DND-41 (cell line): ENCODE measurements around the gene FRAT1.

ENCODE experiments used
- ATAC-seq: fragments of 200-7000 bp; cut with Tn5 transposase; 3 replicates; pipeline ENCODE4 v1.9.1; 2021; ENCODE audit warnings: low read depth; ENCODE audit not compliant: insufficient read depth
- DNase-seq: peaks from one replicate; pipeline ENCODE4 v3.0.0-alpha.2; 2020
- H2AFZ ChIP-seq: 2 replicates; pipeline ENCODE4 v1.6.0; 2012; ENCODE audit warnings: low read depth, low read length
- H3K27ac ChIP-seq: 2 replicates; pipeline ENCODE4 v1.5.1; 2012; ENCODE audit warnings: low read length, inconsistent platforms
- H3K27me3 ChIP-seq: fragments of 200-600 bp; sonication (generic); 2 replicates; pipeline ENCODE4 v1.6.0; 2012; ENCODE audit warnings: low read length, mild to moderate bottlenecking, inconsistent platforms; ENCODE audit not compliant: insufficient read depth, poor library complexity
- H3K36me3 ChIP-seq: 2 replicates; pipeline ENCODE4 v1.5.1; 2012; ENCODE audit warnings: low read length, inconsistent platforms; ENCODE audit not compliant: insufficient read depth
- H3K4me1 ChIP-seq: 2 replicates; pipeline ENCODE4 v1.5.1; 2012; ENCODE audit warnings: mild to moderate bottlenecking, low read length; ENCODE audit not compliant: insufficient read depth
- H3K4me2 ChIP-seq: 2 replicates; pipeline ENCODE4 v1.6.0; 2012; ENCODE audit warnings: mild to moderate bottlenecking, moderate library complexity, low read length, inconsistent platforms; ENCODE audit not compliant: insufficient read depth
- H3K4me3 ChIP-seq, 2 experiments: fragments of 200-600 bp in 1 of 2; shearing (Covaris generic) in 1 of 2; 2 replicates each; pipeline ENCODE4 v1.5.1; 2012 to 2016; ENCODE audit warnings: inconsistent platforms in 2 of 2, low read length in 2 of 2, mild to moderate bottlenecking in 2 of 2, low read depth in 1 of 2, moderate library complexity in 1 of 2
- H3K79me2 ChIP-seq: 2 replicates; pipeline ENCODE4 v1.6.0; 2012; ENCODE audit warnings: low read length, inconsistent platforms; ENCODE audit not compliant: insufficient read depth
- H3K9ac ChIP-seq: 2 replicates; pipeline ENCODE4 v1.6.0; 2012; ENCODE audit warnings: low read depth, mild to moderate bottlenecking, inconsistent platforms, low read length, moderate library complexity
- H3K9me3 ChIP-seq: 2 replicates; pipeline ENCODE4 v1.5.1; 2012; ENCODE audit warnings: low read length, moderate library complexity, mild to moderate bottlenecking, inconsistent platforms; ENCODE audit not compliant: insufficient read depth, severe bottlenecking
- H4K20me1 ChIP-seq: 2 replicates; pipeline ENCODE4 v1.6.0; 2012; ENCODE audit warnings: low read length; ENCODE audit not compliant: insufficient read depth
- EZH2 ChIP-seq: IDR thresholded peaks from 3 replicates; pipeline ENCODE4 v1.6.1; 2012; ENCODE audit warnings: borderline replicate concordance, low read depth, mild to moderate bottlenecking, moderate library complexity, low read length, inconsistent platforms; ENCODE audit not compliant: severe bottlenecking
- TF ChIP-seq, protein P1 (sequence below): IDR thresholded peaks from 2 replicates; pipeline ENCODE4 v1.5.1; 2012; ENCODE audit warnings: borderline replicate concordance, low read length, moderate library complexity, mild to moderate bottlenecking; ENCODE audit not compliant: poor library complexity, severe bottlenecking; ENCODE audit errors: extremely low read depth

The FRAT1 gene

GRCh38 chr10:97320480-97321031 lies 1.5 kb downstream of the FRAT1 start:
- peaks cover 23% of the 10 kb centered on the region for H3K4me1 ChIP-seq
- H3K36me3 ChIP-seq = no peaks in the 10 kb centered on the region
- H3K79me2 ChIP-seq = 0 out of 2 replicates have a peak, but pooled peaks cover 3% of the 10 kb centered on the region
- no peak overlapping the region for H3K27ac ChIP-seq
- H3K27me3 ChIP-seq = peaks cover 7% of the 10 kb centered on the region
- 0 out of 2 replicates have a peak, but pooled peaks cover 3% of the 10 kb centered on the region for H4K20me1 ChIP-seq
- ATAC-seq (no peak), DNase-seq (no peak)
- H3K4me3 ChIP-seq = peak overlapping the region in 1 of 2 experiments; percentile 58; a peak in 3 of 4 replicates
- peak overlapping the region; percentile 61 for H3K9ac ChIP-seq
- no peak for TF ChIP-seq EZH2
- no peak overlapping the region for H2AFZ ChIP-seq
- no peaks in the 10 kb centered on the region for H3K9me3 ChIP-seq
- H3K4me2 ChIP-seq = peak overlapping the region; percentile 97

DNA sequence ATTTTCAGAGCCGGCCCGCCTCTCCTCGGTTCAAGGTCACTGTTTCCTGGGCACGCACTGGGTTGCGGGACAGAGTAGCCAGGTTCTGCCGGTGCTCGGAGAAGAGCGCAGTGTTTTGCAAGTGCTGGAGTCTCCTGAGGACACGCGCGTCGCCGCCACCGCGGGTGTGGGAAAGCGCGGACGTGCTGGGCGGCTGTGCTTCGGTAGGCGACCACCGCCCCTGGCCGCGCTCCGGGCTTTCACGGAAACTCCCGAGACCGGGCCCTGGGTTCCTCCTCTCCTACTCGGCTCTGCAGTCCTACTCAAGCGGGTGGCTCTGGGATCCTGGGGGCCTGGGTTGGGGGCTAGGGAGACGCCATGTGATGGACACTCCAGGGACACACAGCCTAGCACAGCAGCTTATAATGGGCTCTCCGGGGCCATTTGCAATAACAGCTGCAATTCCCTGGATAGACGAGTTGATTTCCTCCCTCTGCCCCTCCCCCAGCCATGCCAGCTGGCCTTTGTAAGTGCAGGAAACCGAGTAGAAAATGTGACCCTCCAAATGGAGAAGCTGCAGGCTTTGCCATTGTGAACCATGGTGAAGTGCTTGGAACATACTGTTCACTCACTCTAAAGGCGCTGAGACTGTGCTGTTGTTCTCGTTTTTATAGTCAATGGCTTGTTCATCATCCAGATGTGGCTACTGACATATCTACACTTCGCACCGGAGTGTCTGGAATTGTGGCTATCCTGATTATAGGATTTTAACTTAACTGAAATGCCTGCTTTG lies 2.1 kb downstream of the FRAT1 start:
- Histone ChIP-seq H3K4me3 (no peak overlapping the region), H3K4me1 (peaks cover 23% of the 10 kb centered on the region), H3K9me3 (no peaks in the 10 kb centered on the region), H3K9ac (peak overlapping the region; percentile 61; the same call in 1 of the 2 replicates), H3K27me3 (peaks cover 4% of the 10 kb centered on the region), H3K79me2 (0 out of 2 replicates have a peak, but pooled peaks cover 3% of the 10 kb centered on the region), H3K4me2 (peak overlapping the region; percentile 97; the same call in 1 of the 2 replicates), H3K36me3 (no peaks in the 10 kb centered on the region), H2AFZ (no peak overlapping the region), H3K27ac (no peak overlapping the region), H4K20me1 (0 out of 2 replicates have a peak, but pooled peaks cover 3% of the 10 kb centered on the region)
- DNase-seq (no peak), ATAC-seq (no peak)
- TF ChIP-seq, protein P1, sequence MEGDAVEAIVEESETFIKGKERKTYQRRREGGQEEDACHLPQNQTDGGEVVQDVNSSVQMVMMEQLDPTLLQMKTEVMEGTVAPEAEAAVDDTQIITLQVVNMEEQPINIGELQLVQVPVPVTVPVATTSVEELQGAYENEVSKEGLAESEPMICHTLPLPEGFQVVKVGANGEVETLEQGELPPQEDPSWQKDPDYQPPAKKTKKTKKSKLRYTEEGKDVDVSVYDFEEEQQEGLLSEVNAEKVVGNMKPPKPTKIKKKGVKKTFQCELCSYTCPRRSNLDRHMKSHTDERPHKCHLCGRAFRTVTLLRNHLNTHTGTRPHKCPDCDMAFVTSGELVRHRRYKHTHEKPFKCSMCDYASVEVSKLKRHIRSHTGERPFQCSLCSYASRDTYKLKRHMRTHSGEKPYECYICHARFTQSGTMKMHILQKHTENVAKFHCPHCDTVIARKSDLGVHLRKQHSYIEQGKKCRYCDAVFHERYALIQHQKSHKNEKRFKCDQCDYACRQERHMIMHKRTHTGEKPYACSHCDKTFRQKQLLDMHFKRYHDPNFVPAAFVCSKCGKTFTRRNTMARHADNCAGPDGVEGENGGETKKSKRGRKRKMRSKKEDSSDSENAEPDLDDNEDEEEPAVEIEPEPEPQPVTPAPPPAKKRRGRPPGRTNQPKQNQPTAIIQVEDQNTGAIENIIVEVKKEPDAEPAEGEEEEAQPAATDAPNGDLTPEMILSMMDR = no peak
- no peak for TF ChIP-seq EZH2

DNA sequence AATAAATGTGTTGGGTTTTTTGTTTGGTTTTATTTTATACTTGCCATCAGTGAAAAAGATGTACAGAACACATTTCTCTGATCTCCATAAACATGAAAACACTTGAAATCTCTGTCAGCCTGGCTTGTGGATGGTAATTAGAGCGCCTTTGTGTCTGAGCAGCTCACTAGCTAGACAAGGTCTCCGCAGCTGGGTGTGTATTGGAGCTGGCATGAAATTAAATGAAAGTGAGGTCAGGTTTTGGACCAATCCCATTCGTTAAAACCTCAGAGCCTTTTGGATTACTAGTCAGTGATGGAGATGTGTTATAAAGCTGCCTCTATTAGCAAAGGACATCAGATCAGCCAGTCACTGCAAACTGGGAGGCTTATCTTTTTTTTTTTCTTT lies 2.7 kb downstream of the FRAT1 start:
- DNase-seq = no peak
- H3K27ac ChIP-seq = no peak overlapping the region
- peaks cover 4% of the 10 kb centered on the region for H3K27me3 ChIP-seq
- H3K9ac ChIP-seq = no peak overlapping the region
- no peak overlapping the region for H2AFZ ChIP-seq
- no peaks in the 10 kb centered on the region for H3K9me3 ChIP-seq
- H3K36me3 ChIP-seq = no peaks in the 10 kb centered on the region
- H3K4me1 ChIP-seq = peaks cover 23% of the 10 kb centered on the region
- H3K4me2 ChIP-seq = no peak overlapping the region
- 0 out of 2 replicates have a peak, but pooled peaks cover 3% of the 10 kb centered on the region for H3K79me2 ChIP-seq
- ATAC-seq = no peak
- 0 out of 2 replicates have a peak, but pooled peaks cover 3% of the 10 kb centered on the region for H4K20me1 ChIP-seq
- TF ChIP-seq, protein P1 = no peak
- no peak for TF ChIP-seq EZH2
- no peak overlapping the region for H3K4me3 ChIP-seq

DNA sequence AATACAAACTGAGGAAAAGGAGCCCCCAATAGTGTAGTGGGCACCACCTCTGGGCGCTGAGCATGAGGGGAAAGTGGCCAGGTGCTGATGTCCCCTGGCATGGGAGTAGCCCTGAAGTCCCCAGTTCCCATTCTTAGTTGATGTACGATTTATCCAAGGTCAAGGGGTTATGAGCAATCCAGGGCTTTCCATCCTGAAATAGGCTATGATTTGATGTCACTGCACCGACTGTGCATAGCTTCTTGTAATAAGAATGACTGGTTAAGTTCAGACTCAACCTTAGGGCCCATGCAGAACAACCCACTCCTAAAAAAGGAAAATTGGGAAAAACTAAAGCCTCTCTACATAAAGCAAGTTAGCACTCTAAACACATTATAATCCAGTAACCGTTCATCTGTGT lies 4.4 kb downstream of the FRAT1 start:
- Histone ChIP-seq H3K79me2 (0 out of 2 replicates have a peak, but pooled peaks cover 3% of the 10 kb centered on the region), H2AFZ (no peak overlapping the region), H3K9me3 (no peaks in the 10 kb centered on the region), H4K20me1 (peaks cover 3% of the 10 kb centered on the region; the same call in 1 of the 2 replicates), H3K4me2 (no peak overlapping the region), H3K4me3 (no peak overlapping the region), H3K4me1 (peaks cover 17% of the 10 kb centered on the region), H3K9ac (no peak overlapping the region), H3K27me3 (peaks cover 4% of the 10 kb centered on the region), H3K36me3 (no peaks in the 10 kb centered on the region), H3K27ac (no peak overlapping the region)
- ATAC-seq (no peak), DNase-seq (no peak)
- TF ChIP-seq, protein P1 = no peak
- TF ChIP-seq EZH2 = no peak
